K562 (cell line): ENCODE measurements around the gene ANKRD24. TPM values are rescaled to one million over a fixed set of nuclear protein-coding genes. Genes with fewer than 3 reads are reported as not detected.

Experiments used
- ADNP ChIP-seq: fragments of 200-800 bp; sonication (Bioruptor generic); IDR thresholded peaks from 2 replicates; pipeline ENCODE4 v1.6.1; 2016; ENCODE audit warnings: missing genetic modification characterization, missing compliant biosample characterization
- HDAC1 ChIP-seq, 2 experiments: fragments of 450-650 bp; IDR thresholded peaks; 2 replicates each; pipeline ENCODE4 v1.6.1; 2016 to 2017; ENCODE audit warnings: inconsistent platforms in 1 of 2, mild to moderate bottlenecking in 1 of 2, moderate library complexity in 1 of 2
- NFE2 ChIP-seq: IDR thresholded peaks from 2 replicates; pipeline ENCODE4 v1.6.1; 2014; ENCODE audit warnings: antibody characterized with exemption, low read depth
- RB1 ChIP-seq: fragments of 450-650 bp; IDR thresholded peaks from 2 replicates; pipeline ENCODE4 v1.6.1; 2017; ENCODE audit warnings: low read depth, mild to moderate bottlenecking
- TAF15 ChIP-seq: fragments of 200-400 bp; formaldehyde crosslinking; IDR thresholded peaks from 2 replicates; pipeline ENCODE4 v1.6.1; 2017; ENCODE audit warnings: mild to moderate bottlenecking, low read depth, low read length, moderate library complexity
- ZNF253 ChIP-seq: fragments of 250-450 bp; sonication (Bioruptor Pico); conservative IDR thresholded peaks from 2 replicates; pipeline ENCODE4 v1.6.1; 2021; ENCODE audit warnings: mild to moderate bottlenecking
- polyA plus RNA-seq, 8 experiments: library from polyadenylated mRNA; depleted of rRNA in 4 of 8; stranded (reverse) in 5 of 8; unstranded in 3 of 8; fragments of >200 nt; fragmentation: Nextera tagmentation in 2 of 8; fragmentation: Illumina TruSeq in 1 of 8; extraction: Ambion mirVana in 2 of 8; extraction: Trizol in 1 of 8; gene quantifications; 2 replicates each; pipeline versions ENCODE4 v1.2.1 to v1.2.3, GENCODE V29; 2011 to 2014; ENCODE audit warnings: inconsistent platforms in 1 of 8, missing spikeins in 1 of 8
- total RNA-seq, 7 experiments: library from RNA; depleted of rRNA in 6 of 7; stranded (reverse); fragments of >200 nt in 6 of 7; fragmentation: Illumina TruSeq in 2 of 7; extraction: Trizol in 2 of 7; gene quantifications; 2 replicates each; pipeline versions ENCODE4 v1.2.1 to v1.2.3, GENCODE V29; 2011 to 2021; ENCODE audit warnings: low replicate concordance in 1 of 7
- TF ChIP-seq, protein P1 (sequence below): fragments of 450-650 bp; formaldehyde crosslinking; IDR thresholded peaks from 2 replicates; pipeline ENCODE4 v1.4.0; 2020; ENCODE audit warnings: mild to moderate bottlenecking, moderate library complexity
- TF ChIP-seq, protein P2 (sequence below): fragments of 200-600 bp; sonication (generic); IDR thresholded peaks from one replicate; pipeline ENCODE4 v1.6.1; 2012; ENCODE audit warnings: mild to moderate bottlenecking, low read depth, low read length, inconsistent platforms
- TF ChIP-seq, protein P3 (sequence below): IDR thresholded peaks from 2 replicates; pipeline ENCODE4 v1.6.1; 2011; ENCODE audit warnings: borderline replicate concordance, low read depth, mild to moderate bottlenecking, moderate library complexity, low read length; ENCODE audit not compliant: insufficient read depth, poor library complexity, severe bottlenecking
- TF ChIP-seq, protein P4 (sequence below): fragments of 450-650 bp; IDR thresholded peaks from 2 replicates; pipeline ENCODE4 v1.6.1; 2016; ENCODE audit warnings: low read depth, mild to moderate bottlenecking, moderate library complexity
- TF ChIP-seq, protein P5 (sequence below): sonication (generic); formaldehyde crosslinking; IDR thresholded peaks from 2 replicates; pipeline ENCODE4 v1.8.0; 2022; ENCODE audit warnings: mild to moderate bottlenecking, missing genetic modification reagents

The ANKRD24 gene
- total and polyA plus RNA-seq, 9 of the 15 experiments (the other 6 are each of a cell fraction or from before 2014, with no cell fraction given) = 0.07 to 0.12 (median 0.09) TPM; not detected in 5

DNA sequence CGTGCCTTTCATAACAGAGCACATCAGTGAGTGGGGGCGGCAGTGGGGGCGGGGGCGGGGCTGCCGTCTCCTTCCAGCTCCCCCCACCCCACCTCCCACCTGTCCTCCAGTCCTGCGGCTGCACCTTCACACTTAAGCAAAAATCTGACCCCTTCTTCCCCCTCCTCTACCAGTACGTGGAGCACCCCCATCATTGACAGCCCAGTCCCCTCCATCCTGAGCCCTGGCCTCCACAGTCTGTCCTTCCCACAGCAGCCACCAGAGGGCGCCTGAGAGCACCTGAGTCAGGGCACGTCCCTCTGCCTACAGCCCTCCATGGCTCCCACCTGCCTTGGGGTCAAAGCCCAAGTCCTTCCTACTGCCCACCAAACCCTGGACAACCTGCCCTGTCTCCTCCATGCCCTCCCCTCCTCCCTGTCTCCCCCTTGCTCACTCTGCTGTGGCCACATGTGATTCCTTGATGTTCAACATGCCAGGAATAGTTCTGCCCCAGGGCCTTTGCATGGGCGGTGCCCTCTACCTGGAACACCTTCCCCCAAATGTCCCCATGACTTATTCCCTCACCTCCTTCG lies 50.9 kb downstream of the ANKRD24 start (continued):
- TF ChIP-seq ZNF253 (CRISPR knock-in tag) = no peak
- TF ChIP-seq, protein P1, sequence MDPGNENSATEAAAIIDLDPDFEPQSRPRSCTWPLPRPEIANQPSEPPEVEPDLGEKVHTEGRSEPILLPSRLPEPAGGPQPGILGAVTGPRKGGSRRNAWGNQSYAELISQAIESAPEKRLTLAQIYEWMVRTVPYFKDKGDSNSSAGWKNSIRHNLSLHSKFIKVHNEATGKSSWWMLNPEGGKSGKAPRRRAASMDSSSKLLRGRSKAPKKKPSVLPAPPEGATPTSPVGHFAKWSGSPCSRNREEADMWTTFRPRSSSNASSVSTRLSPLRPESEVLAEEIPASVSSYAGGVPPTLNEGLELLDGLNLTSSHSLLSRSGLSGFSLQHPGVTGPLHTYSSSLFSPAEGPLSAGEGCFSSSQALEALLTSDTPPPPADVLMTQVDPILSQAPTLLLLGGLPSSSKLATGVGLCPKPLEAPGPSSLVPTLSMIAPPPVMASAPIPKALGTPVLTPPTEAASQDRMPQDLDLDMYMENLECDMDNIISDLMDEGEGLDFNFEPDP (CRISPR knock-in tag) = no peak
- TF ChIP-seq, protein P2, sequence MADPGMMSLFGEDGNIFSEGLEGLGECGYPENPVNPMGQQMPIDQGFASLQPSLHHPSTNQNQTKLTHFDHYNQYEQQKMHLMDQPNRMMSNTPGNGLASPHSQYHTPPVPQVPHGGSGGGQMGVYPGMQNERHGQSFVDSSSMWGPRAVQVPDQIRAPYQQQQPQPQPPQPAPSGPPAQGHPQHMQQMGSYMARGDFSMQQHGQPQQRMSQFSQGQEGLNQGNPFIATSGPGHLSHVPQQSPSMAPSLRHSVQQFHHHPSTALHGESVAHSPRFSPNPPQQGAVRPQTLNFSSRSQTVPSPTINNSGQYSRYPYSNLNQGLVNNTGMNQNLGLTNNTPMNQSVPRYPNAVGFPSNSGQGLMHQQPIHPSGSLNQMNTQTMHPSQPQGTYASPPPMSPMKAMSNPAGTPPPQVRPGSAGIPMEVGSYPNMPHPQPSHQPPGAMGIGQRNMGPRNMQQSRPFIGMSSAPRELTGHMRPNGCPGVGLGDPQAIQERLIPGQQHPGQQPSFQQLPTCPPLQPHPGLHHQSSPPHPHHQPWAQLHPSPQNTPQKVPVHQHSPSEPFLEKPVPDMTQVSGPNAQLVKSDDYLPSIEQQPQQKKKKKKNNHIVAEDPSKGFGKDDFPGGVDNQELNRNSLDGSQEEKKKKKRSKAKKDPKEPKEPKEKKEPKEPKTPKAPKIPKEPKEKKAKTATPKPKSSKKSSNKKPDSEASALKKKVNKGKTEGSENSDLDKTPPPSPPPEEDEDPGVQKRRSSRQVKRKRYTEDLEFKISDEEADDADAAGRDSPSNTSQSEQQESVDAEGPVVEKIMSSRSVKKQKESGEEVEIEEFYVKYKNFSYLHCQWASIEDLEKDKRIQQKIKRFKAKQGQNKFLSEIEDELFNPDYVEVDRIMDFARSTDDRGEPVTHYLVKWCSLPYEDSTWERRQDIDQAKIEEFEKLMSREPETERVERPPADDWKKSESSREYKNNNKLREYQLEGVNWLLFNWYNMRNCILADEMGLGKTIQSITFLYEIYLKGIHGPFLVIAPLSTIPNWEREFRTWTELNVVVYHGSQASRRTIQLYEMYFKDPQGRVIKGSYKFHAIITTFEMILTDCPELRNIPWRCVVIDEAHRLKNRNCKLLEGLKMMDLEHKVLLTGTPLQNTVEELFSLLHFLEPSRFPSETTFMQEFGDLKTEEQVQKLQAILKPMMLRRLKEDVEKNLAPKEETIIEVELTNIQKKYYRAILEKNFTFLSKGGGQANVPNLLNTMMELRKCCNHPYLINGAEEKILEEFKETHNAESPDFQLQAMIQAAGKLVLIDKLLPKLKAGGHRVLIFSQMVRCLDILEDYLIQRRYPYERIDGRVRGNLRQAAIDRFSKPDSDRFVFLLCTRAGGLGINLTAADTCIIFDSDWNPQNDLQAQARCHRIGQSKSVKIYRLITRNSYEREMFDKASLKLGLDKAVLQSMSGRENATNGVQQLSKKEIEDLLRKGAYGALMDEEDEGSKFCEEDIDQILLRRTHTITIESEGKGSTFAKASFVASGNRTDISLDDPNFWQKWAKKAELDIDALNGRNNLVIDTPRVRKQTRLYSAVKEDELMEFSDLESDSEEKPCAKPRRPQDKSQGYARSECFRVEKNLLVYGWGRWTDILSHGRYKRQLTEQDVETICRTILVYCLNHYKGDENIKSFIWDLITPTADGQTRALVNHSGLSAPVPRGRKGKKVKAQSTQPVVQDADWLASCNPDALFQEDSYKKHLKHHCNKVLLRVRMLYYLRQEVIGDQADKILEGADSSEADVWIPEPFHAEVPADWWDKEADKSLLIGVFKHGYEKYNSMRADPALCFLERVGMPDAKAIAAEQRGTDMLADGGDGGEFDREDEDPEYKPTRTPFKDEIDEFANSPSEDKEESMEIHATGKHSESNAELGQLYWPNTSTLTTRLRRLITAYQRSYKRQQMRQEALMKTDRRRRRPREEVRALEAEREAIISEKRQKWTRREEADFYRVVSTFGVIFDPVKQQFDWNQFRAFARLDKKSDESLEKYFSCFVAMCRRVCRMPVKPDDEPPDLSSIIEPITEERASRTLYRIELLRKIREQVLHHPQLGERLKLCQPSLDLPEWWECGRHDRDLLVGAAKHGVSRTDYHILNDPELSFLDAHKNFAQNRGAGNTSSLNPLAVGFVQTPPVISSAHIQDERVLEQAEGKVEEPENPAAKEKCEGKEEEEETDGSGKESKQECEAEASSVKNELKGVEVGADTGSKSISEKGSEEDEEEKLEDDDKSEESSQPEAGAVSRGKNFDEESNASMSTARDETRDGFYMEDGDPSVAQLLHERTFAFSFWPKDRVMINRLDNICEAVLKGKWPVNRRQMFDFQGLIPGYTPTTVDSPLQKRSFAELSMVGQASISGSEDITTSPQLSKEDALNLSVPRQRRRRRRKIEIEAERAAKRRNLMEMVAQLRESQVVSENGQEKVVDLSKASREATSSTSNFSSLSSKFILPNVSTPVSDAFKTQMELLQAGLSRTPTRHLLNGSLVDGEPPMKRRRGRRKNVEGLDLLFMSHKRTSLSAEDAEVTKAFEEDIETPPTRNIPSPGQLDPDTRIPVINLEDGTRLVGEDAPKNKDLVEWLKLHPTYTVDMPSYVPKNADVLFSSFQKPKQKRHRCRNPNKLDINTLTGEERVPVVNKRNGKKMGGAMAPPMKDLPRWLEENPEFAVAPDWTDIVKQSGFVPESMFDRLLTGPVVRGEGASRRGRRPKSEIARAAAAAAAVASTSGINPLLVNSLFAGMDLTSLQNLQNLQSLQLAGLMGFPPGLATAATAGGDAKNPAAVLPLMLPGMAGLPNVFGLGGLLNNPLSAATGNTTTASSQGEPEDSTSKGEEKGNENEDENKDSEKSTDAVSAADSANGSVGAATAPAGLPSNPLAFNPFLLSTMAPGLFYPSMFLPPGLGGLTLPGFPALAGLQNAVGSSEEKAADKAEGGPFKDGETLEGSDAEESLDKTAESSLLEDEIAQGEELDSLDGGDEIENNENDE = no peak
- TF ChIP-seq NFE2 = no peak
- TF ChIP-seq, protein P3, sequence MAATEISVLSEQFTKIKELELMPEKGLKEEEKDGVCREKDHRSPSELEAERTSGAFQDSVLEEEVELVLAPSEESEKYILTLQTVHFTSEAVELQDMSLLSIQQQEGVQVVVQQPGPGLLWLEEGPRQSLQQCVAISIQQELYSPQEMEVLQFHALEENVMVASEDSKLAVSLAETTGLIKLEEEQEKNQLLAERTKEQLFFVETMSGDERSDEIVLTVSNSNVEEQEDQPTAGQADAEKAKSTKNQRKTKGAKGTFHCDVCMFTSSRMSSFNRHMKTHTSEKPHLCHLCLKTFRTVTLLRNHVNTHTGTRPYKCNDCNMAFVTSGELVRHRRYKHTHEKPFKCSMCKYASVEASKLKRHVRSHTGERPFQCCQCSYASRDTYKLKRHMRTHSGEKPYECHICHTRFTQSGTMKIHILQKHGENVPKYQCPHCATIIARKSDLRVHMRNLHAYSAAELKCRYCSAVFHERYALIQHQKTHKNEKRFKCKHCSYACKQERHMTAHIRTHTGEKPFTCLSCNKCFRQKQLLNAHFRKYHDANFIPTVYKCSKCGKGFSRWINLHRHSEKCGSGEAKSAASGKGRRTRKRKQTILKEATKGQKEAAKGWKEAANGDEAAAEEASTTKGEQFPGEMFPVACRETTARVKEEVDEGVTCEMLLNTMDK = peak; percentile 46
- TF ChIP-seq HDAC1 (IDR thresholded peaks at IDR 0.05) = peak; percentile 90 to 95; a peak in 3 of 4 replicates
- TF ChIP-seq, protein P4, sequence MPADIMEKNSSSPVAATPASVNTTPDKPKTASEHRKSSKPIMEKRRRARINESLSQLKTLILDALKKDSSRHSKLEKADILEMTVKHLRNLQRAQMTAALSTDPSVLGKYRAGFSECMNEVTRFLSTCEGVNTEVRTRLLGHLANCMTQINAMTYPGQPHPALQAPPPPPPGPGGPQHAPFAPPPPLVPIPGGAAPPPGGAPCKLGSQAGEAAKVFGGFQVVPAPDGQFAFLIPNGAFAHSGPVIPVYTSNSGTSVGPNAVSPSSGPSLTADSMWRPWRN = no peak
- TF ChIP-seq, protein P5, sequence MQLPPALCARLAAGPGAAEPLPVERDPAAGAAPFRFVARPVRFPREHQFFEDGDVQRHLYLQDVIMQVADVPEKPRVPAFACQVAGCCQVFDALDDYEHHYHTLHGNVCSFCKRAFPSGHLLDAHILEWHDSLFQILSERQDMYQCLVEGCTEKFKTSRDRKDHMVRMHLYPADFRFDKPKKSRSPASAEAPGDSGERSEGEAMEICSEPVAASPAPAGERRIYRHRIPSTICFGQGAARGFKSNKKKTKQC = no peak
- peak; percentile 93 for TF ChIP-seq ADNP
- 0 out of 2 replicates have a peak, but pooled peaks have one; percentile 24 for TF ChIP-seq RB1
- TF ChIP-seq TAF15 = no peak
